ENCODE measurements around the gene ODAM.

DNA sequence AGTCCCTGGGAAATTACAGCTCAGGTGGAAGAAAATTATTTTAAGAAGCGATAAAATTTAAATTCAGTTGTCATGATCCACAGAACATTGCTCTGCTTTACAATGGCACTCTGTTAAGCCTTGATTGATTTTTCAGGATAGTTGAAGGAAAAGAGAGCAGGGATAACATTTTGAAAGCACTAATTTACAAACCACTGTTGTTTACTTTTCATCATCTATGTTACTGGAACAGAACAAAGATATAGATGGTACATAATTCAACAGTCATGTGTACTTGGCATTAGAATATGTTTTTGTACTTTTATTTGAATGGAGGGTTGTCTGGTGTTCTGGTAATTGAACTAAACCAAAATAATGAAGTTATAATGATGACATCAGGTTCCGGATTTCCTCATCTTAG, 2.6 kb upstream of the ODAM start:
- no peak for TF ChIP-seq CTCF (IDR thresholded peaks at IDR 0.05; ENCODE audit: low read depth, low read length)
- TF ChIP-seq EZH2phosphoT487 (IDR thresholded peaks at IDR 0.05; ENCODE audit: low read depth): no peak
